ENCODE measurements around the gene XYLB. TPM values are rescaled to one million over a fixed set of nuclear protein-coding genes. Genes with fewer than 3 reads are reported as not detected.

Gene XYLB
- total RNA-seq, 3 donors from 2014 or later (not counting 1 experiment from before 2014, with no cell fraction given), result 1.6 to 3.7 (median 2.4) TPM

GRCh38 chr3:38386992-38387750 is 40.6 kb downstream of the XYLB start:
- Mint-ChIP-seq H3K36me3 (no peaks in the 10 kb centered on the region), H3K27ac (no peak overlapping the region), H3K27me3 (ENCODE audit: low read depth in 2 of 2) (no peaks in the 10 kb centered on the region), H3K4me1 (no peaks in the 10 kb centered on the region), H3K9me3 (peaks cover 0 to 3% of the 10 kb centered on the region in 2 donors), H3K4me3 (no peak overlapping the region)
- Histone ChIP-seq H3K36me3 (ENCODE audit: control insufficient read depth, insufficient read depth, low read length) (no peaks in the 10 kb centered on the region), H3K4me1 (ENCODE audit: control insufficient read depth, insufficient read depth, low read length) (no peaks in the 10 kb centered on the region), H3K4me3 (ENCODE audit: low read length) (no peak overlapping the region), H3K9me3 (ENCODE audit: control insufficient read depth, insufficient read depth, low read length) (no peaks in the 10 kb centered on the region), H3K27ac (ENCODE audit: low read length) (no peak overlapping the region), H3K27me3 (ENCODE audit: control insufficient read depth, insufficient read depth, low read length) (no peaks in the 10 kb centered on the region)
- 98% methylated on average over 5 of the region's 5 CpGs for WGBS (ENCODE audit: insufficient coverage)
- no peak for TF ChIP-seq CTCF (IDR thresholded peaks at IDR 0.05)
- ATAC-seq (no peak), DNase-seq (no peak)
- intact Hi-C loops (cut with micrococcal nuclease), result no loop called here

GRCh38 chr3:38387862-38388261 is 41.3 kb downstream of the XYLB start:
- 94% methylated on average over 4 of the region's 5 CpGs for whole genome bisulfite sequencing (ENCODE audit: insufficient coverage)
- peaks cover 0 to 3% of the 10 kb centered on the region in 2 donors for H3K9me3 Mint-ChIP-seq
- ATAC-seq, result no peak
- no peaks in the 10 kb centered on the region for H3K36me3 ChIP-seq (ENCODE audit: control insufficient read depth, insufficient read depth, low read length)
- no peak overlapping the region for H3K27ac Mint-ChIP-seq
- H3K4me1 Mint-ChIP-seq, result no peaks in the 10 kb centered on the region
- intact Hi-C loops (cut with micrococcal nuclease), result no loop called here
- no peak overlapping the region for H3K27ac ChIP-seq (ENCODE audit: low read length)
- H3K27me3 Mint-ChIP-seq (ENCODE audit: low read depth in 2 of 2), result no peaks in the 10 kb centered on the region
- H3K36me3 Mint-ChIP-seq, result no peaks in the 10 kb centered on the region
- H3K9me3 ChIP-seq (ENCODE audit: control insufficient read depth, insufficient read depth, low read length), result no peaks in the 10 kb centered on the region
- TF ChIP-seq CTCF (IDR thresholded peaks at IDR 0.05), result no peak
- no peaks in the 10 kb centered on the region for H3K27me3 ChIP-seq (ENCODE audit: control insufficient read depth, insufficient read depth, low read length)
- H3K4me1 ChIP-seq (ENCODE audit: control insufficient read depth, insufficient read depth, low read length), result no peaks in the 10 kb centered on the region
- DNase-seq, result no peak
- H3K4me3 ChIP-seq (ENCODE audit: low read length), result no peak overlapping the region
- no peak overlapping the region for H3K4me3 Mint-ChIP-seq

- TF ChIP-seq CTCF (IDR thresholded peaks at IDR 0.05), result no peak
- no peak overlapping the region for H3K27ac ChIP-seq (ENCODE audit: low read length)
- ATAC-seq (no peak), DNase-seq (no peak)
- Mint-ChIP-seq H3K4me3 (no peak overlapping the region), H3K27me3 (ENCODE audit: low read depth in 2 of 2) (no peaks in the 10 kb centered on the region), H3K36me3 (no peaks in the 10 kb centered on the region), H3K4me1 (no peaks in the 10 kb centered on the region), H3K9me3 (no peaks in the 10 kb centered on the region), H3K27ac (no peak overlapping the region)
- H3K4me1 ChIP-seq (ENCODE audit: control insufficient read depth, insufficient read depth, low read length), result no peaks in the 10 kb centered on the region
- H3K4me3 ChIP-seq (ENCODE audit: low read length), result no peak overlapping the region
- no peaks in the 10 kb centered on the region for H3K36me3 ChIP-seq (ENCODE audit: control insufficient read depth, insufficient read depth, low read length)
- 89% methylated on average over 1 of the region's 1 CpG for WGBS (ENCODE audit: insufficient coverage)
- intact Hi-C loops (cut with micrococcal nuclease), result no loop called here
- H3K9me3 ChIP-seq (ENCODE audit: control insufficient read depth, insufficient read depth, low read length), result no peaks in the 10 kb centered on the region
- no peaks in the 10 kb centered on the region for H3K27me3 ChIP-seq (ENCODE audit: control insufficient read depth, insufficient read depth, low read length)
These were observed 46.1 kb downstream of the XYLB start for GRCh38 chr3:38392604-38393163.
